Pulmonary artery endothelial cell (primary cell): Measurements from ENCODE around the gene NEK4. TPM values are rescaled to one million over a fixed set of nuclear protein-coding genes. Genes with fewer than 3 reads are reported as not detected.

Experiments used
- DNase-seq: peaks from one replicate; pipeline ENCODE4 v3.0.0-alpha.2; 2011; ENCODE audit warnings: low read depth, low spot score
- total RNA-seq: library from RNA; depleted of rRNA; stranded (reverse); fragments of >200 nt; gene quantifications from 2 replicates; pipeline ENCODE4 v1.2.3, GENCODE V29; 2014

NEK4 gene
- total RNA-seq: 16.4 and 25.5 TPM in 2 replicates

GRCh38 chr3:52770496-52771333 lies at the start of gene NEK4:
TSS of gene NEK4 (minus strand) at chr3:52770940. CDS start at chr3:52770746, 194 bp downstream.
- peak; percentile 61 for DNase-seq

- no peak for DNase-seq
Observed at GRCh38 chr3:52819936-52820335, 49.2 kb upstream of the NEK4 start.

GRCh38 chr3:52817860-52818259 lies 47.1 kb upstream of the NEK4 start:
- no peak for DNase-seq

GRCh38 chr3:52817221-52817620 lies 46.5 kb upstream of the NEK4 start:
- no peak for DNase-seq

- DNase-seq: no peak
Observed at GRCh38 chr3:52816654-52817053, 45.9 kb upstream of the NEK4 start.

- DNase-seq: no peak
Observed at GRCh38 chr3:52816199-52816598, 45.5 kb upstream of the NEK4 start.

GRCh38 chr3:52813810-52814209 lies 43.1 kb upstream of the NEK4 start:
- DNase-seq: no peak

- no peak for DNase-seq
Observed at GRCh38 chr3:52811452-52812011, 40.8 kb upstream of the NEK4 start.

GRCh38 chr3:52810923-52811322 lies 40.2 kb upstream of the NEK4 start:
- DNase-seq: no peak

- DNase-seq: no peak
Observed at GRCh38 chr3:52809662-52810377, 39.1 kb upstream of the NEK4 start.

GRCh38 chr3:52809149-52809548 lies 38.4 kb upstream of the NEK4 start:
- no peak for DNase-seq

GRCh38 chr3:52805270-52806039 lies 34.7 kb upstream of the NEK4 start:
- DNase-seq: no peak

- no peak for DNase-seq
Observed at GRCh38 chr3:52801839-52802238, 31.1 kb upstream of the NEK4 start.

GRCh38 chr3:52800079-52800478 lies 29.3 kb upstream of the NEK4 start:
- DNase-seq: no peak

- DNase-seq: no peak
Observed at GRCh38 chr3:52798978-52799476, 28.3 kb upstream of the NEK4 start.

- no peak for DNase-seq
Observed at GRCh38 chr3:52798376-52798977, 27.7 kb upstream of the NEK4 start.

- DNase-seq: no peak
Observed at GRCh38 chr3:52796411-52796810, 25.7 kb upstream of the NEK4 start.

GRCh38 chr3:52795298-52795900 lies 24.7 kb upstream of the NEK4 start:
- no peak for DNase-seq

GRCh38 chr3:52794612-52795099 lies 23.9 kb upstream of the NEK4 start, which contains the start of gene ITIH3:
TSS of gene ITIH3 (plus strand) at chr3:52794796. CDS start at chr3:52794804, 8 bp downstream.
- DNase-seq: no peak
